HG03457 (cell line): ENCODE data around the gene ZGRF1.
"Not testable (repeated sequence)": the region's sequence is repeated elsewhere in the genome, so short reads cannot be mapped to it uniquely, and the experiment has no call there.

Experiments
- ATAC-seq: cut with Tn5 transposase; IDR thresholded peaks from one replicate; pipeline ENCODE4 v1.9.1; 2021; ENCODE audit warnings: moderate number of reproducible peaks; ENCODE audit not compliant: unreplicated experiment

Gene ZGRF1

GRCh38 chr4:112554271-112554670, 82.4 kb downstream of the ZGRF1 start:
- not testable (repeated sequence) for ATAC-seq

- no peak for ATAC-seq
Measured at GRCh38 chr4:112552668-112553067, 84.0 kb downstream of the ZGRF1 start.

GRCh38 chr4:112550728-112551127, 86.0 kb downstream of the ZGRF1 start:
- no peak for ATAC-seq

GRCh38 chr4:112546476-112546875, 90.2 kb downstream of the ZGRF1 start:
- ATAC-seq: no peak

GRCh38 chr4:112545346-112545745, 91.4 kb downstream of the ZGRF1 start:
- ATAC-seq: no peak

GRCh38 chr4:112540695-112541094, 96.0 kb downstream of the ZGRF1 start:
- no peak for ATAC-seq

- no peak for ATAC-seq
Measured at GRCh38 chr4:112536123-112536522, 100.6 kb downstream of the ZGRF1 start.

GRCh38 chr4:112532267-112532666, 104.4 kb downstream of the ZGRF1 start:
- ATAC-seq: no peak

- ATAC-seq: no peak
Measured at GRCh38 chr4:112531146-112531545, 105.6 kb downstream of the ZGRF1 start.

- no peak for ATAC-seq
Measured at GRCh38 chr4:112526061-112526460, 110.6 kb downstream of the ZGRF1 start.

- peak; percentile 69 for ATAC-seq
Measured at GRCh38 chr4:112523764-112524505, 112.8 kb downstream of the ZGRF1 start.

- peak; percentile 42 for ATAC-seq
Measured at GRCh38 chr4:112523008-112523721, 113.5 kb downstream of the ZGRF1 start.

GRCh38 chr4:112522431-112522830, 114.3 kb downstream of the ZGRF1 start:
- ATAC-seq: not testable (repeated sequence)

GRCh38 chr4:112521123-112522023, 115.3 kb downstream of the ZGRF1 start:
- ATAC-seq: no peak

- no peak for ATAC-seq
Measured at GRCh38 chr4:112520598-112521122, 116.0 kb downstream of the ZGRF1 start.

GRCh38 chr4:112519689-112520597, 116.8 kb downstream of the ZGRF1 start:
- no peak for ATAC-seq

GRCh38 chr4:112518675-112519074, 118.0 kb downstream of the ZGRF1 start:
- ATAC-seq: no peak

- ATAC-seq: no peak
Measured at GRCh38 chr4:112517911-112518310, 118.8 kb downstream of the ZGRF1 start.

GRCh38 chr4:112517067-112517634, 119.6 kb downstream of the ZGRF1 start:
- ATAC-seq: peak; percentile 24
